A549 (cell line): ENCODE data around the gene RUNX1. TPM values are rescaled to one million over a fixed set of nuclear protein-coding genes. Genes with fewer than 3 reads are reported as not detected.

ENCODE experiments used
- ATAC-seq, 2 experiments: fragments of 200-7000 bp in 1 of 2; fragments of >200 bp in 1 of 2; cut with Nextera tagmentation in 1 of 2; cut with Tn5 transposase in 1 of 2; 3 replicates each; pipeline versions ENCODE4 v1.8.0 to v1.9.1; 2018 to 2020; ENCODE audit warnings: mild to moderate bottlenecking in 1 of 2, moderate library complexity in 1 of 2
- CTCF ChIA-PET: fragments of 300-600 bp; sonication (Branson Sonifier 250); formaldehyde crosslinking; extraction: SDS; loops from one replicate; lab custom pipeline; 2021; ENCODE audit warnings: antibody characterized with exemption, inconsistent platforms; lab: Yijun Ruan, JAX
- POLR2A ChIA-PET: fragments of 350-600 bp; formaldehyde crosslinking; extraction: SDS; loops from one replicate; lab custom pipeline; 2021; ENCODE audit warnings: antibody characterized with exemption, inconsistent platforms; lab: Yijun Ruan, JAX
- DNase-seq, 2 experiments: peaks; one replicate each; pipeline versions ENCODE4 v3.0.0 to v3.0.0-alpha.2; 2011 to 2016; ENCODE audit warnings: low read depth in 1 of 2, low spot score in 1 of 2
- FAIRE-seq: peaks from 2 replicates; lab custom pipeline; 2011; peaks lifted over from hg19 to GRCh38; lab: Jason Lieb, UNC
- H3K27ac ChIP-seq, 2 experiments: fragments of >200 bp; sonication (Bioruptor Twin); formaldehyde crosslinking; 3 replicates each; pipeline ENCODE4 v1.5.1; 2016 to 2017
- H3K4me1 ChIP-seq: fragments of >200 bp; sonication (Bioruptor Twin); formaldehyde crosslinking; 3 replicates; pipeline ENCODE4 v1.6.1; 2016
- H3K4me2 ChIP-seq: fragments of >200 bp; sonication (Bioruptor Twin); formaldehyde crosslinking; 3 replicates; pipeline ENCODE4 v1.6.1; 2016
- H3K4me3 ChIP-seq: fragments of >200 bp; sonication (Bioruptor Twin); formaldehyde crosslinking; 3 replicates; pipeline ENCODE4 v1.5.1; 2016
- H3K9me3 ChIP-seq: fragments of >200 bp; sonication (Bioruptor Twin); formaldehyde crosslinking; 3 replicates; pipeline ENCODE4 v1.6.1; 2016
- BHLHE40 ChIP-seq: IDR thresholded peaks from 2 replicates; pipeline ENCODE4 v1.6.1; 2012; ENCODE audit warnings: low read depth, low read length, inconsistent platforms
- CBX2 ChIP-seq: fragments of 200-600 bp; sonication (generic); IDR thresholded peaks from 2 replicates; pipeline ENCODE4 v1.6.1; 2016; ENCODE audit warnings: low read depth, mild to moderate bottlenecking, borderline replicate concordance
- CBX8 ChIP-seq: fragments of 200-600 bp; sonication (generic); IDR thresholded peaks from 2 replicates; pipeline ENCODE4 v1.6.1; 2016
- EP300 ChIP-seq, 2 experiments: fragments of >200 bp; sonication (Bioruptor Twin); formaldehyde crosslinking; IDR thresholded peaks; 2 replicates in 1 of 2; 3 replicates in 1 of 2; pipeline ENCODE4 v1.6.1; 2016 to 2017
- ESRRA ChIP-seq: fragments of 150-350 bp; IDR thresholded peaks from 2 replicates; pipeline ENCODE4 v1.6.1; 2014; ENCODE audit warnings: mild to moderate bottlenecking, low read length, borderline replicate concordance
- FOSB ChIP-seq: fragments of 250-450 bp; sonication (Bioruptor Pico); IDR thresholded peaks from 2 replicates; pipeline ENCODE4 v1.5.0; 2020; ENCODE audit warnings: mild to moderate bottlenecking, moderate library complexity
- FOSL2 ChIP-seq, 2 experiments: fragments of 450-650 bp in 1 of 2; fragments of >200 bp in 1 of 2; sonication (Bioruptor Twin) in 1 of 2; formaldehyde crosslinking; IDR thresholded peaks; 2 replicates each; pipeline versions ENCODE4 v1.5.0 to v1.6.1; 2016 to 2020; ENCODE audit warnings: mild to moderate bottlenecking in 1 of 2, moderate library complexity in 1 of 2
- GATA3 ChIP-seq: IDR thresholded peaks from 2 replicates; pipeline ENCODE4 v1.6.1; 2012; ENCODE audit warnings: borderline replicate concordance
- HEYL ChIP-seq: fragments of 250-450 bp; sonication (Bioruptor Pico); IDR thresholded peaks from 2 replicates; pipeline ENCODE4 v1.8.0; 2021; ENCODE audit warnings: mild to moderate bottlenecking, moderate library complexity
- HOXA7 ChIP-seq: fragments of 250-450 bp; sonication (Bioruptor Pico); IDR thresholded peaks from 2 replicates; pipeline ENCODE4 v1.5.0; 2020; ENCODE audit warnings: mild to moderate bottlenecking, moderate library complexity
- HOXB13 ChIP-seq: fragments of 250-450 bp; sonication (Bioruptor Pico); IDR thresholded peaks from 2 replicates; pipeline ENCODE4 v1.5.0; 2020; ENCODE audit warnings: low read depth, mild to moderate bottlenecking, moderate library complexity
- JUN ChIP-seq, 2 experiments: fragments of >200 bp; sonication (Bioruptor Twin); formaldehyde crosslinking; IDR thresholded peaks; 2 replicates in 1 of 2; 3 replicates in 1 of 2; pipeline ENCODE4 v1.6.1; 2016 to 2017
- JUNB ChIP-seq: fragments of >200 bp; sonication (Bioruptor Twin); formaldehyde crosslinking; IDR thresholded peaks from 2 replicates; pipeline ENCODE4 v1.6.1; 2016
- KDM5A ChIP-seq: fragments of 200-600 bp; sonication (generic); IDR thresholded peaks from 2 replicates; pipeline ENCODE4 v1.6.1; 2016; ENCODE audit warnings: antibody characterized with exemption, mild to moderate bottlenecking
- MAZ ChIP-seq: fragments of 150-350 bp; IDR thresholded peaks from 2 replicates; pipeline ENCODE4 v1.6.1; 2014; ENCODE audit warnings: antibody characterized with exemption, low read depth, low read length, borderline replicate concordance
- NPAS2 ChIP-seq: fragments of 250-450 bp; sonication (Bioruptor Pico); IDR thresholded peaks from 2 replicates; pipeline ENCODE4 v1.8.0; 2022; ENCODE audit warnings: mild to moderate bottlenecking, moderate library complexity, borderline replicate concordance
- POLR2AphosphoS2 ChIP-seq: conservative IDR thresholded peaks from 2 replicates; pipeline ENCODE4 v1.6.1; 2012; ENCODE audit warnings: low read length, improper control_type of control experiment, inconsistent platforms
- RCOR1 ChIP-seq: fragments of 150-350 bp; IDR thresholded peaks from 2 replicates; pipeline ENCODE4 v1.6.1; 2014; ENCODE audit warnings: antibody characterized with exemption, low read length, low read depth
- RFX5 ChIP-seq: fragments of 450-650 bp; IDR thresholded peaks from 2 replicates; pipeline ENCODE4 v1.7.1; 2014; ENCODE audit warnings: antibody characterized with exemption, mild to moderate bottlenecking, moderate library complexity
- RNF2 ChIP-seq: fragments of 200-600 bp; sonication (generic); IDR thresholded peaks from 2 replicates; pipeline ENCODE4 v1.6.1; 2016; ENCODE audit warnings: low read depth, mild to moderate bottlenecking, antibody characterized with exemption, moderate library complexity, borderline replicate concordance
- SMC3 ChIP-seq: fragments of >200 bp; sonication (Bioruptor Twin); formaldehyde crosslinking; IDR thresholded peaks from 3 replicates; pipeline ENCODE4 v1.6.1; 2018; ENCODE audit warnings: inconsistent platforms
- TFCP2L1 ChIP-seq: fragments of 250-450 bp; sonication (Bioruptor Pico); IDR thresholded peaks from 2 replicates; pipeline ENCODE4 v1.5.0; 2021; ENCODE audit warnings: mild to moderate bottlenecking
- TP53 ChIP-seq: fragments of 250-450 bp; sonication (Bioruptor Pico); IDR thresholded peaks from 2 replicates; pipeline ENCODE4 v1.5.0; 2021; ENCODE audit warnings: mild to moderate bottlenecking, moderate library complexity
- ZC3H11A ChIP-seq: fragments of 450-650 bp; IDR thresholded peaks from 2 replicates; pipeline ENCODE4 v1.6.1; 2014; ENCODE audit warnings: antibody characterized with exemption, mild to moderate bottlenecking
- ZFP36 ChIP-seq: fragments of 450-650 bp; IDR thresholded peaks from 2 replicates; pipeline ENCODE4 v1.6.1; 2014; ENCODE audit warnings: borderline replicate concordance; ENCODE audit not compliant: partially characterized antibody
- ZNF302 ChIP-seq: fragments of 250-450 bp; sonication (Bioruptor Pico); IDR thresholded peaks from 2 replicates; pipeline ENCODE4 v1.9.0; 2021; ENCODE audit warnings: inconsistent platforms, mild to moderate bottlenecking, moderate library complexity
- ZSCAN20 ChIP-seq: fragments of 250-450 bp; sonication (Bioruptor Pico); IDR thresholded peaks from 2 replicates; pipeline ENCODE4 v1.8.0; 2022; ENCODE audit warnings: mild to moderate bottlenecking, moderate library complexity
- whole genome bisulfite sequencing: methylation state at CpG from one replicate; pipeline ENCODE4 v1.1.6; 2017; ENCODE audit errors: missing lambda C conversion rate; 5-methylcytosine and 5-hydroxymethylcytosine counted together
- polyA plus RNA-seq, 4 experiments: library from polyadenylated mRNA; depleted of rRNA in 3 of 4; stranded (reverse); fragments of >200 nt; fragmentation: RNase III in 1 of 4; extraction: RNeasy Plus Mini Kit Qiagen cat#74134 plus additional on column Dnase treatment in 1 of 4; gene quantifications; 2 replicates in 3 of 4; 3 replicates in 1 of 4; pipeline ENCODE4 v1.2.3, GENCODE V29; 2011 to 2017
- TF ChIP-seq, protein P1 (sequence below): IDR thresholded peaks from 2 replicates; pipeline ENCODE4 v1.6.1; 2012
- TF ChIP-seq, protein P2 (sequence below): fragments of >200 bp; sonication (Bioruptor Twin); formaldehyde crosslinking; IDR thresholded peaks from 2 replicates; pipeline ENCODE4 v1.6.1; 2016
- TF ChIP-seq, protein P3 (sequence below): fragments of 250-450 bp; sonication (Bioruptor Pico); IDR thresholded peaks from 2 replicates; pipeline ENCODE4 v1.5.0; 2021; ENCODE audit warnings: mild to moderate bottlenecking, moderate library complexity, borderline replicate concordance
- TF ChIP-seq, protein P4 (sequence below): fragments of >200 bp; sonication (Bioruptor Twin); formaldehyde crosslinking; IDR thresholded peaks from 3 replicates; pipeline ENCODE4 v1.6.1; 2016
- TF ChIP-seq, protein P5 (sequence below): fragments of 200-600 bp; sonication (generic); IDR thresholded peaks from 2 replicates; pipeline ENCODE4 v1.6.1; 2016; ENCODE audit warnings: antibody characterized with exemption, mild to moderate bottlenecking, moderate library complexity

The RUNX1 gene
- polyA plus RNA-seq, 2 of the 4 experiments (the other 2 are of a cell fraction): 5.5 TPM

DNA sequence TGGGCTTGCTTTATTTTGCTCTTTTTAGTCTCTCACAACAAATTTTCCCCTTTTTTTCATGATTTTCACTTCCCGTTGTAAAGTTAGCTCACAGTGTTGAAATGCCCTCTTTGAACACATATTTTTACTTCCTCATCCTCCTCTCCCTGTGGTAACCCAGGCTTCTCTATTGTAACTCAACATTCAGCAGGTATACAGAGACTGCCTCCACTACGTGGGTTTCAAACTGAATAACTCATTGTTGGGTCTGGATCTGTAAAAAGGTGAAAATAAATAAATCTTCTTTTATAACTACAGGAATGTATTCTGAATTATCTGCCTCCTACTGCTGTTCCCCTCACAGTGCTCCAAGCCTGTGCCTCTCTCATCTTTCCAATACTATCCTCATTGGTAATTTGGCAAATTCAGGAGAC, 166.4 kb downstream of the RUNX1 start (continued):
- TF ChIP-seq ZFP36: no peak
- TF ChIP-seq, protein P1, sequence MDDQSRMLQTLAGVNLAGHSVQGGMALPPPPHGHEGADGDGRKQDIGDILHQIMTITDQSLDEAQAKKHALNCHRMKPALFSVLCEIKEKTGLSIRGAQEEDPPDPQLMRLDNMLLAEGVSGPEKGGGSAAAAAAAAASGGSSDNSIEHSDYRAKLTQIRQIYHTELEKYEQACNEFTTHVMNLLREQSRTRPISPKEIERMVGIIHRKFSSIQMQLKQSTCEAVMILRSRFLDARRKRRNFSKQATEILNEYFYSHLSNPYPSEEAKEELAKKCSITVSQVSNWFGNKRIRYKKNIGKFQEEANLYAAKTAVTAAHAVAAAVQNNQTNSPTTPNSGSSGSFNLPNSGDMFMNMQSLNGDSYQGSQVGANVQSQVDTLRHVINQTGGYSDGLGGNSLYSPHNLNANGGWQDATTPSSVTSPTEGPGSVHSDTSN: no peak

DNA sequence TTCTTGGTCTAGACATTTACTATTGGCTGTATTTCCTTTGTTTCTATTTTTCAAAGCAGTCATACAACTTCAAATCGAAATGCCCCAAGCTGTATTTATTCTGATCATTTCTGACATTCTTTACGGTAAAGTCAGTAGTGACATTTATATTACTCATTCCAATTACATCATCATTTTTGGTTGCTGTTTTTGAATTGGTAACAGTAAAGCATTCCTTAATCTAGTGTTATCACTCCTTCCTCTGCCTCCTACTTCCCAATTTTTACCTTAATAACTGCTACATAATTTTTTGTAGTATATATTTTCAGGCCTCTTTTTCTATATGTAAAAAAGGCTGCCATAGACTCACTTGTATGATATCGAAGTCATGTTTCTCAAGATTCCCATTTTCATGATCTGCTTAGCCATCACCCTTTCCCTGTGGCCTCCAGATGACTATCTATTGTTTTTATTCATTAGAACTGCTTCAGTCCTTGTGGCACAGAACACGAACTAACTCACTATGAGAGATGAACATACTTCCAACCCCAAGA, 167.2 kb downstream of the RUNX1 start:
- H3K9me3 ChIP-seq: no peaks in the 10 kb centered on the region
- CTCF ChIA-PET: interaction anchor here (0.7 to 5.4 kb wide), 3 partner anchors 10 to 136 kb away, joined by 3 to 24 read pairs (median 3); no protein-coding TSS in a partner anchor
- H3K27ac ChIP-seq: peak overlapping the region; percentile 93 to 100
- H3K4me2 ChIP-seq: peak overlapping the region; percentile 94
- peaks cover 65% of the 10 kb centered on the region for H3K4me1 ChIP-seq
- peak overlapping the region; percentile 11; the same call in 1 of the 3 replicates for H3K4me3 ChIP-seq
- no peak for FAIRE-seq
- ATAC-seq: peak; percentile 59 to 62; a peak in 3 of 6 replicates
- DNase-seq: peak in 1 of 2 experiments; percentile 57
- POLR2A ChIA-PET: no interaction called here
- WGBS: 6% methylated on average over 4 of the region's 4 CpGs
- TF ChIP-seq KDM5A: no peak
- no peak for TF ChIP-seq TFCP2L1
- TF ChIP-seq, protein P2, sequence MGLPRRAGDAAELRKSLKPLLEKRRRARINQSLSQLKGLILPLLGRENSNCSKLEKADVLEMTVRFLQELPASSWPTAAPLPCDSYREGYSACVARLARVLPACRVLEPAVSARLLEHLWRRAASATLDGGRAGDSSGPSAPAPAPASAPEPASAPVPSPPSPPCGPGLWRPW: no peak
- TF ChIP-seq ZNF302: no peak
- no peak for TF ChIP-seq ZSCAN20 (CRISPR knock-in tag)
- TF ChIP-seq ZFP36: no peak
- TF ChIP-seq RFX5: no peak
- no peak for TF ChIP-seq TP53 (CRISPR knock-in tag)
- TF ChIP-seq FOSB (CRISPR knock-in tag): no peak
- peak; percentile 84 for TF ChIP-seq FOSL2 (IDR thresholded peaks at IDR 0.05)
- TF ChIP-seq FOSL2 (CRISPR knock-in tag; IDR thresholded peaks at IDR 0.05): peak; percentile 90
- no peak for TF ChIP-seq SMC3
- no peak for TF ChIP-seq ZC3H11A
- TF ChIP-seq JUNB: peak; percentile 90
- no peak for TF ChIP-seq NPAS2 (CRISPR knock-in tag)
- no peak for TF ChIP-seq MAZ
- TF ChIP-seq POLR2AphosphoS2: no peak
- no peak for TF ChIP-seq RNF2
- TF ChIP-seq HOXA7: no peak
- no peak for TF ChIP-seq CBX8
- 0 out of 5 replicates have a peak, but pooled peaks of 1 of the 2 experiments have one; percentile 36 for TF ChIP-seq JUN (IDR thresholded peaks at IDR 0.05)
- TF ChIP-seq, protein P3, sequence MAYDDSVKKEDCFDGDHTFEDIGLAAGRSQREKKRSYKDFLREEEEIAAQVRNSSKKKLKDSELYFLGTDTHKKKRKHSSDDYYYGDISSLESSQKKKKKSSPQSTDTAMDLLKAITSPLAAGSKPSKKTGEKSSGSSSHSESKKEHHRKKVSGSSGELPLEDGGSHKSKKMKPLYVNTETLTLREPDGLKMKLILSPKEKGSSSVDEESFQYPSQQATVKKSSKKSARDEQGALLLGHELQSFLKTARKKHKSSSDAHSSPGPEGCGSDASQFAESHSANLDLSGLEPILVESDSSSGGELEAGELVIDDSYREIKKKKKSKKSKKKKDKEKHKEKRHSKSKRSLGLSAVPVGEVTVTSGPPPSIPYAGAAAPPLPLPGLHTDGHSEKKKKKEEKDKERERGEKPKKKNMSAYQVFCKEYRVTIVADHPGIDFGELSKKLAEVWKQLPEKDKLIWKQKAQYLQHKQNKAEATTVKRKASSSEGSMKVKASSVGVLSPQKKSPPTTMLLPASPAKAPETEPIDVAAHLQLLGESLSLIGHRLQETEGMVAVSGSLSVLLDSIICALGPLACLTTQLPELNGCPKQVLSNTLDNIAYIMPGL: no peak
- peak in 1 of 2 experiments; percentile 21; a peak in 1 of 5 replicates for TF ChIP-seq EP300 (IDR thresholded peaks at IDR 0.05)
- TF ChIP-seq CBX2: no peak
- no peak for TF ChIP-seq HEYL
- no peak for TF ChIP-seq BHLHE40
- TF ChIP-seq RCOR1: no peak
- peak; percentile 78; the same call in 1 of the 2 replicates for TF ChIP-seq GATA3
- TF ChIP-seq, protein P4, sequence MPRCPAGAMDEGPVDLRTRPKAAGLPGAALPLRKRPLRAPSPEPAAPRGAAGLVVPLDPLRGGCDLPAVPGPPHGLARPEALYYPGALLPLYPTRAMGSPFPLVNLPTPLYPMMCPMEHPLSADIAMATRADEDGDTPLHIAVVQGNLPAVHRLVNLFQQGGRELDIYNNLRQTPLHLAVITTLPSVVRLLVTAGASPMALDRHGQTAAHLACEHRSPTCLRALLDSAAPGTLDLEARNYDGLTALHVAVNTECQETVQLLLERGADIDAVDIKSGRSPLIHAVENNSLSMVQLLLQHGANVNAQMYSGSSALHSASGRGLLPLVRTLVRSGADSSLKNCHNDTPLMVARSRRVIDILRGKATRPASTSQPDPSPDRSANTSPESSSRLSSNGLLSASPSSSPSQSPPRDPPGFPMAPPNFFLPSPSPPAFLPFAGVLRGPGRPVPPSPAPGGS: no peak
- no peak for TF ChIP-seq HOXB13 (CRISPR knock-in tag)
- TF ChIP-seq, protein P5, sequence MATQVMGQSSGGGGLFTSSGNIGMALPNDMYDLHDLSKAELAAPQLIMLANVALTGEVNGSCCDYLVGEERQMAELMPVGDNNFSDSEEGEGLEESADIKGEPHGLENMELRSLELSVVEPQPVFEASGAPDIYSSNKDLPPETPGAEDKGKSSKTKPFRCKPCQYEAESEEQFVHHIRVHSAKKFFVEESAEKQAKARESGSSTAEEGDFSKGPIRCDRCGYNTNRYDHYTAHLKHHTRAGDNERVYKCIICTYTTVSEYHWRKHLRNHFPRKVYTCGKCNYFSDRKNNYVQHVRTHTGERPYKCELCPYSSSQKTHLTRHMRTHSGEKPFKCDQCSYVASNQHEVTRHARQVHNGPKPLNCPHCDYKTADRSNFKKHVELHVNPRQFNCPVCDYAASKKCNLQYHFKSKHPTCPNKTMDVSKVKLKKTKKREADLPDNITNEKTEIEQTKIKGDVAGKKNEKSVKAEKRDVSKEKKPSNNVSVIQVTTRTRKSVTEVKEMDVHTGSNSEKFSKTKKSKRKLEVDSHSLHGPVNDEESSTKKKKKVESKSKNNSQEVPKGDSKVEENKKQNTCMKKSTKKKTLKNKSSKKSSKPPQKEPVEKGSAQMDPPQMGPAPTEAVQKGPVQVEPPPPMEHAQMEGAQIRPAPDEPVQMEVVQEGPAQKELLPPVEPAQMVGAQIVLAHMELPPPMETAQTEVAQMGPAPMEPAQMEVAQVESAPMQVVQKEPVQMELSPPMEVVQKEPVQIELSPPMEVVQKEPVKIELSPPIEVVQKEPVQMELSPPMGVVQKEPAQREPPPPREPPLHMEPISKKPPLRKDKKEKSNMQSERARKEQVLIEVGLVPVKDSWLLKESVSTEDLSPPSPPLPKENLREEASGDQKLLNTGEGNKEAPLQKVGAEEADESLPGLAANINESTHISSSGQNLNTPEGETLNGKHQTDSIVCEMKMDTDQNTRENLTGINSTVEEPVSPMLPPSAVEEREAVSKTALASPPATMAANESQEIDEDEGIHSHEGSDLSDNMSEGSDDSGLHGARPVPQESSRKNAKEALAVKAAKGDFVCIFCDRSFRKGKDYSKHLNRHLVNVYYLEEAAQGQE: no peak
- no peak for TF ChIP-seq ESRRA
